NCI-H510A (cell line): Measurements from ENCODE around the gene SCAMP1.
"Not testable (repeated sequence)": the region's sequence is repeated elsewhere in the genome, so short reads cannot be mapped to it uniquely, and the experiment has no call there.

Experiments used
- DNase-seq: peaks from one replicate; lab custom pipeline; 2025; lab: John Stamatoyannopoulos, UW

Gene SCAMP1

GRCh38 chr5:78424665-78425064 lies 64.2 kb downstream of the SCAMP1 start:
- no peak for DNase-seq

GRCh38 chr5:78429332-78429980 lies 69.0 kb downstream of the SCAMP1 start:
- DNase-seq = no peak

- no peak for DNase-seq
Observed at GRCh38 chr5:78430866-78431265, 70.4 kb downstream of the SCAMP1 start.

- no peak for DNase-seq
Observed at GRCh38 chr5:78433972-78434371, 73.6 kb downstream of the SCAMP1 start.

- no peak for DNase-seq
Observed at GRCh38 chr5:78447775-78448424, 87.5 kb downstream of the SCAMP1 start.

GRCh38 chr5:78449103-78449502 lies 88.7 kb downstream of the SCAMP1 start:
- DNase-seq = no peak

- DNase-seq = not testable (repeated sequence)
Observed at GRCh38 chr5:78457507-78457906, 97.1 kb downstream of the SCAMP1 start.

- no peak for DNase-seq
Observed at GRCh38 chr5:78458843-78459242, 98.4 kb downstream of the SCAMP1 start.

- DNase-seq = no peak
Observed at GRCh38 chr5:78467140-78467539, 106.7 kb downstream of the SCAMP1 start.

GRCh38 chr5:78467752-78468357 lies 107.4 kb downstream of the SCAMP1 start:
- DNase-seq = no peak

GRCh38 chr5:78471896-78472295 lies 111.5 kb downstream of the SCAMP1 start:
- DNase-seq = no peak

GRCh38 chr5:78472469-78473106 lies 112.2 kb downstream of the SCAMP1 start:
- no peak for DNase-seq

- DNase-seq = no peak
Observed at GRCh38 chr5:78473751-78474150, 113.3 kb downstream of the SCAMP1 start.

GRCh38 chr5:78475370-78475769 lies 115.0 kb downstream of the SCAMP1 start:
- DNase-seq = no peak

GRCh38 chr5:78476795-78477194 lies 116.4 kb downstream of the SCAMP1 start:
- no peak for DNase-seq

- no peak for DNase-seq
Observed at GRCh38 chr5:78482948-78483347, 122.5 kb downstream of the SCAMP1 start.

- no peak for DNase-seq
Observed at GRCh38 chr5:78483809-78484521, 123.5 kb downstream of the SCAMP1 start.

- no peak for DNase-seq
Observed at GRCh38 chr5:78486218-78486617, 125.8 kb downstream of the SCAMP1 start.

- no peak for DNase-seq
Observed at GRCh38 chr5:78487846-78488245, 127.4 kb downstream of the SCAMP1 start.

GRCh38 chr5:78490709-78491485 lies 130.5 kb downstream of the SCAMP1 start:
- no peak for DNase-seq

- DNase-seq = no peak
Observed at GRCh38 chr5:78492224-78492623, 131.8 kb downstream of the SCAMP1 start.

GRCh38 chr5:78492650-78493049 lies 132.2 kb downstream of the SCAMP1 start:
- no peak for DNase-seq
